Stimulated activated naive B cell treated with anti-CD40 and anti-IgM and Interleukin-4, amounts not matched to agents 10 μg/mL and 1 μg/mL and 100 μg/mL, for 72 hours (primary cell): ENCODE measurements around the gene AKR1A1.
"Not testable (repeated sequence)": the region's sequence is repeated elsewhere in the genome, so short reads cannot be mapped to it uniquely, and the experiment has no call there.

Experiments used
- ATAC-seq, 2 donors: fragments of 150-1000 bp; cut with Tn5 transposase; replicated peaks; 2 replicates each; pipeline ENCODE4 v1.10.0; 2021; ENCODE audit warnings: moderate library complexity in 1 of 2
- DNase-seq: peaks from one replicate; pipeline ENCODE4 v3.0.0; 2021
- H3K27ac Mint-ChIP-seq: one replicate; pipeline ENCODE4 v1.8.0; 2022; ENCODE audit warnings: mild to moderate bottlenecking, mixed read lengths
- H3K27me3 Mint-ChIP-seq, 2 donors: one replicate each; pipeline ENCODE4 v1.8.0; 2022; ENCODE audit warnings: mixed read lengths in 2 of 2
- H3K36me3 Mint-ChIP-seq, 2 donors: one replicate each; pipeline ENCODE4 v1.8.0; 2022; ENCODE audit warnings: mixed read lengths in 2 of 2, mild to moderate bottlenecking in 1 of 2
- H3K4me1 Mint-ChIP-seq, 2 donors: one replicate each; pipeline ENCODE4 v1.8.0; 2022; ENCODE audit warnings: mixed read lengths in 2 of 2, mild to moderate bottlenecking in 1 of 2
- H3K4me3 Mint-ChIP-seq, 2 donors: one replicate each; pipeline ENCODE4 v1.8.0; 2022; ENCODE audit warnings: mild to moderate bottlenecking in 2 of 2, mixed read lengths in 2 of 2, moderate library complexity in 1 of 2
- H3K9me3 Mint-ChIP-seq, 2 donors: one replicate each; pipeline ENCODE4 v1.8.0; 2022; ENCODE audit warnings: mixed read lengths in 2 of 2, mild to moderate bottlenecking in 1 of 2

Gene AKR1A1

GRCh38 chr1:45550401-45551351 is at the start of gene AKR1A1:
Gene AKR1A1 (plus strand): TSS chr1:45550826. CDS start chr1:45561795, 10,969 bp downstream.
- ATAC-seq (peak; percentile 90 to 96), DNase-seq (peak; percentile 88)
- Mint-ChIP-seq H3K36me3 (peaks cover 13 to 20% of the 10 kb centered on the region in 2 donors), H3K27me3 (no peaks in the 10 kb centered on the region), H3K9me3 (peaks cover 0 to 3% of the 10 kb centered on the region in 2 donors), H3K4me1 (peaks cover 21 to 38% of the 10 kb centered on the region in 2 donors), H3K4me3 (peak within 1 kb of the TSS; percentile 97 to 99), H3K27ac (peak within 1 kb of the TSS; percentile 98)

DNA sequence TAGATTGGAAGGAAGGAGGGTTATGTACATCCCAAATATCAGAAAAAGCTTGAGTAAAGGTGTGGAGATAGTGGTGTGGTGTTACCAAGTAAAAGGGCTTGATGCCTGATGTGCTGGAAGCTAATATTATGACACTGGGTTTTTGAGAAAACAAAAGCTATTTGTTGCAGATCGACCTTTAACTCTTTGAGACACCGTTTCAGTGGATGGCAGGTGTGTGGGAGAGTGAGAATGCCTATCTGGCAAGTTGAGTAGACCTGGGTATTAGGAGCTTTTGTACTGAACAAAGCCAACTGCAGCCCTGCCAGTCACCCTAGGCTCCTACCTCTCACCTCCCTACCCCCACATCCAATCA is 49.1 kb upstream of the AKR1A1 start:
- ATAC-seq (no peak), DNase-seq (no peak)
- H3K27ac Mint-ChIP-seq = no peak overlapping the region
- no peaks in the 10 kb centered on the region for H3K27me3 Mint-ChIP-seq
- H3K4me3 Mint-ChIP-seq = peak overlapping the region in 1 of 2 donors; percentile 94
- H3K4me1 Mint-ChIP-seq = peaks cover 26 to 33% of the 10 kb centered on the region in 2 donors
- no peaks in the 10 kb centered on the region for H3K9me3 Mint-ChIP-seq
- H3K36me3 Mint-ChIP-seq = peaks cover 4% of the 10 kb centered on the region in 2 donors

GRCh38 chr1:45503462-45504360 is 46.9 kb upstream of the AKR1A1 start:
- ATAC-seq = no peak
- Mint-ChIP-seq H3K27ac (no peak overlapping the region), H3K27me3 (no peaks in the 10 kb centered on the region), H3K4me3 (no peak overlapping the region), H3K9me3 (no peaks in the 10 kb centered on the region), H3K4me1 (peaks cover 28 to 31% of the 10 kb centered on the region in 2 donors), H3K36me3 (peaks cover 6 to 15% of the 10 kb centered on the region in 2 donors)
- DNase-seq = no peak

DNA sequence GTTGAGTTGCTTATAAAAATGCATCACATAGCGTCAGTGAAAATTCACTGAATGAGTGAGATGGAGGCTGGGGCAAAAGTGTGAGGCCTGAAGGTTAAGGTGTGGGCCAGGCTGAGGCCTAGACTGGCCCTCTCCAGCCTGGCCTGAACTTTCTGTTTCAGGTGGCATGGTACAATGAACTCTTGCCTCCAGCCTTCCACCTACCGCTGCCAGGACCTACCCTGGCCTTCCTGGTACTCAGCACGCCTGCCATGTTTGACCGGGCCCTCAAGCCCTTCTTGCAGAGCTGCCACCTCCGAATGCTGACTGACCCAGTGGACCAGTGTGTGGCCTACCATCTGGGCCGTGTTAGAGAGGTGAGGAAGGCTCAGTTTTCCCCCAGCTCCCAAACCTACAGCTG is 43.4 kb upstream of the AKR1A1 start:
- ATAC-seq = no peak
- H3K4me1 Mint-ChIP-seq = peaks cover 0 to 7% of the 10 kb centered on the region in 2 donors
- H3K9me3 Mint-ChIP-seq = no peaks in the 10 kb centered on the region
- no peak overlapping the region for H3K4me3 Mint-ChIP-seq
- no peaks in the 10 kb centered on the region for H3K27me3 Mint-ChIP-seq
- H3K27ac Mint-ChIP-seq = peak overlapping the region; percentile 33
- no peak for DNase-seq
- peaks cover 25 to 37% of the 10 kb centered on the region in 2 donors for H3K36me3 Mint-ChIP-seq

GRCh38 chr1:45507893-45508292 is 42.7 kb upstream of the AKR1A1 start:
- Mint-ChIP-seq H3K4me1 (peaks cover 5 to 10% of the 10 kb centered on the region in 2 donors), H3K4me3 (peak overlapping the region in 1 of 2 donors; percentile 18), H3K27ac (peak overlapping the region; percentile 79), H3K9me3 (no peaks in the 10 kb centered on the region), H3K36me3 (peaks cover 28 to 42% of the 10 kb centered on the region in 2 donors), H3K27me3 (no peaks in the 10 kb centered on the region)
- DNase-seq (no peak), ATAC-seq (peak in 1 of 2 donors; percentile 4)

- Mint-ChIP-seq H3K36me3 (peaks cover 28 to 43% of the 10 kb centered on the region in 2 donors), H3K27ac (peak overlapping the region; percentile 79), H3K27me3 (no peaks in the 10 kb centered on the region), H3K4me1 (peaks cover 9 to 11% of the 10 kb centered on the region in 2 donors), H3K4me3 (no peak overlapping the region), H3K9me3 (no peaks in the 10 kb centered on the region)
- ATAC-seq (peak; percentile 31 to 57), DNase-seq (no peak)
Observed at GRCh38 chr1:45508295-45509151, 42.1 kb upstream of the AKR1A1 start.

GRCh38 chr1:45510036-45510971 is 40.3 kb upstream of the AKR1A1 start:
- DNase-seq (no peak), ATAC-seq (no peak)
- no peak overlapping the region for H3K27ac Mint-ChIP-seq
- H3K27me3 Mint-ChIP-seq = no peaks in the 10 kb centered on the region
- H3K9me3 Mint-ChIP-seq = no peaks in the 10 kb centered on the region
- H3K4me1 Mint-ChIP-seq = peaks cover 13 to 28% of the 10 kb centered on the region in 2 donors
- peaks cover 32 to 59% of the 10 kb centered on the region in 2 donors for H3K36me3 Mint-ChIP-seq
- H3K4me3 Mint-ChIP-seq = no peak overlapping the region

GRCh38 chr1:45510972-45511527 is 39.6 kb upstream of the AKR1A1 start:
- H3K27ac Mint-ChIP-seq = peak overlapping the region; percentile 31
- H3K4me3 Mint-ChIP-seq = no peak overlapping the region
- H3K9me3 Mint-ChIP-seq = no peaks in the 10 kb centered on the region
- no peaks in the 10 kb centered on the region for H3K27me3 Mint-ChIP-seq
- H3K36me3 Mint-ChIP-seq = peaks cover 39 to 67% of the 10 kb centered on the region in 2 donors
- DNase-seq = no peak
- peaks cover 17 to 35% of the 10 kb centered on the region in 2 donors for H3K4me1 Mint-ChIP-seq
- ATAC-seq = no peak

DNA sequence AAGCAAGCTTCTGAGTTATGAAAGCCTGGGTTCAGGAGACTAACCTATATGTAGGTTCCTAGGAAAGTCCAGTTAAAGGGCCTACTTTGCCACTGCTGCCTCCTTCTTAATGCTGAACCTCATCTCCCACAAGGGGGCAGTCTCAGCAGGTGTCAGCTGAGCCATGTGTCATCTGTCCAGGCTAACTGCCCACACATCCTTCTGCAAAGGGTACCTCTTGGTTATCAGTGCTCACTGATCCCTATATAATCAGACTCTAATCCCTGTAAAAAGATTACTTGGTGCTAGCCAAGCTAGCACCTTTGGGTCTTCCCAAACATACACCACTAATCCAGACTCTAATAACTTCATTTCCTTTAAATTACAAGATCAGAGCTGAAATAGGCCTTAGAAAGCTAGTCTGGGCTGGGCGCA is 38.0 kb upstream of the AKR1A1 start:
- H3K36me3 Mint-ChIP-seq = peaks cover 51 to 77% of the 10 kb centered on the region in 2 donors
- H3K4me1 Mint-ChIP-seq = peaks cover 19 to 48% of the 10 kb centered on the region in 2 donors
- DNase-seq (peak; percentile 35), ATAC-seq (peak; percentile 76 to 85)
- H3K9me3 Mint-ChIP-seq = no peaks in the 10 kb centered on the region
- no peak overlapping the region for H3K4me3 Mint-ChIP-seq
- H3K27ac Mint-ChIP-seq = peak overlapping the region; percentile 68
- no peaks in the 10 kb centered on the region for H3K27me3 Mint-ChIP-seq

GRCh38 chr1:45513532-45514260 is 36.9 kb upstream of the AKR1A1 start:
- peaks cover 18 to 52% of the 10 kb centered on the region in 2 donors for H3K4me1 Mint-ChIP-seq
- H3K4me3 Mint-ChIP-seq, H3K27me3 Mint-ChIP-seq, ATAC-seq, H3K9me3 Mint-ChIP-seq, DNase-seq: not testable (repeated sequence)
- H3K27ac Mint-ChIP-seq = peak overlapping the region; percentile 44
- peaks cover 49 to 72% of the 10 kb centered on the region in 2 donors for H3K36me3 Mint-ChIP-seq

- peaks cover 22 to 66% of the 10 kb centered on the region in 2 donors for H3K4me1 Mint-ChIP-seq
- peak overlapping the region; percentile 86 for H3K27ac Mint-ChIP-seq
- H3K4me3 Mint-ChIP-seq = no peak overlapping the region
- DNase-seq (no peak), ATAC-seq (no peak)
- peaks cover 30 to 70% of the 10 kb centered on the region in 2 donors for H3K36me3 Mint-ChIP-seq
- H3K9me3 Mint-ChIP-seq = no peaks in the 10 kb centered on the region
- no peaks in the 10 kb centered on the region for H3K27me3 Mint-ChIP-seq
Observed at GRCh38 chr1:45516036-45516435, 34.6 kb upstream of the AKR1A1 start.

DNA sequence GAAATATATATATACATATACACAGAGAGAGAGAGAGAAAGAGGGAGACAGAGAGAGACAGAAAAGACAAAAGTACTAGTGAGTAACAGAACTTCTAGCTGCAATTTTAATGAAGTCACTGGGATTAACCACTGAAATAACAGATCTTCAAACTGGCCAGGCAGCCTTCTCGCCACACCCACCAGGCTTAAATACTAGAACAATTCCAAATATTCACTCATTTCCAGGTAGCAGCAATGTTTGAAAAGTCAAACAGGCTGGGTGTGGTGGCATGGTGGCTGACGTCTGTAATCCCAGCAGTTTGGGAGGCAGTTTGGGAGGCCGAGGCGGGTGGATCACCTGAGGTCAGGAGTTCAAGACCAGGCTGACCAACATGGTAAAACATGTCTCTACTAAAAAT is 34.2 kb upstream of the AKR1A1 start:
- H3K36me3 Mint-ChIP-seq = peaks cover 32 to 70% of the 10 kb centered on the region in 2 donors
- H3K9me3 Mint-ChIP-seq = no peaks in the 10 kb centered on the region
- no peaks in the 10 kb centered on the region for H3K27me3 Mint-ChIP-seq
- H3K4me3 Mint-ChIP-seq = peak overlapping the region in 1 of 2 donors; percentile 25
- peak overlapping the region; percentile 86 for H3K27ac Mint-ChIP-seq
- no peak for DNase-seq
- no peak for ATAC-seq
- peaks cover 22 to 67% of the 10 kb centered on the region in 2 donors for H3K4me1 Mint-ChIP-seq
